Fibroblast of skin of right quadriceps (primary cell): ENCODE data around the gene ANKDD1A.

ENCODE experiments used
- DNase-seq: peaks from one replicate; pipeline ENCODE4 v3.0.0-alpha.2; 2013

Gene ANKDD1A

GRCh38 chr15:64896371-64897069 lies 15.2 kb upstream of the ANKDD1A start:
- DNase-seq, result no peak

- DNase-seq, result peak; percentile 75
These were observed 14.2 kb upstream of the ANKDD1A start for GRCh38 chr15:64897345-64897985.

- no peak for DNase-seq
These were observed 13.3 kb upstream of the ANKDD1A start for GRCh38 chr15:64898406-64898805.

GRCh38 chr15:64901141-64901540 lies 10.6 kb upstream of the ANKDD1A start:
- DNase-seq, result no peak

GRCh38 chr15:64901914-64902313 lies 9.8 kb upstream of the ANKDD1A start:
- no peak for DNase-seq

- DNase-seq, result peak; percentile 36
These were observed 8.8 kb upstream of the ANKDD1A start for GRCh38 chr15:64902863-64903262.

GRCh38 chr15:64903326-64903950 lies 8.3 kb upstream of the ANKDD1A start:
- no peak for DNase-seq

GRCh38 chr15:64904189-64904588 lies 7.5 kb upstream of the ANKDD1A start:
- no peak for DNase-seq

- peak; percentile 75 for DNase-seq
These were observed 6.4 kb upstream of the ANKDD1A start for GRCh38 chr15:64905119-64905831.

- DNase-seq, result no peak
These were observed 5.8 kb upstream of the ANKDD1A start for GRCh38 chr15:64905941-64906340.

- DNase-seq, result no peak
These were observed 5.3 kb upstream of the ANKDD1A start for GRCh38 chr15:64906402-64906801.

GRCh38 chr15:64907991-64908390 lies 3.7 kb upstream of the ANKDD1A start:
- DNase-seq, result no peak

- no peak for DNase-seq
These were observed 2.2 kb upstream of the ANKDD1A start for GRCh38 chr15:64909546-64909945.

GRCh38 chr15:64912379-64913325 lies 950 bp downstream of the ANKDD1A start:
- no peak for DNase-seq

- no peak for DNase-seq
These were observed 4.0 kb downstream of the ANKDD1A start for GRCh38 chr15:64915518-64916227.

- DNase-seq, result no peak
These were observed 4.7 kb downstream of the ANKDD1A start for GRCh38 chr15:64916365-64916764.

GRCh38 chr15:64917211-64917610 lies 5.5 kb downstream of the ANKDD1A start:
- no peak for DNase-seq

- DNase-seq, result no peak
These were observed 8.0 kb downstream of the ANKDD1A start for GRCh38 chr15:64919721-64920120.

GRCh38 chr15:64921711-64922110 lies 10.0 kb downstream of the ANKDD1A start:
- DNase-seq, result no peak

GRCh38 chr15:64923546-64923945 lies 11.8 kb downstream of the ANKDD1A start:
- no peak for DNase-seq
